Esophagus squamous epithelium (tissue), 5 donors: ENCODE data around the gene ZNF282. TPM values are rescaled to one million over a fixed set of nuclear protein-coding genes. Genes with fewer than 3 reads are reported as not detected.

Experiments used
- DNase-seq: peaks from one replicate; lab custom pipeline; 2025; lab: John Stamatoyannopoulos, UW
- H3K27ac ChIP-seq, 4 donors: fragments of 200-600 bp; sonication (generic); one replicate each; pipeline ENCODE4 v1.5.1; 2016 to 2019; ENCODE audit warnings: mild to moderate bottlenecking in 1 of 4
- H3K27me3 ChIP-seq, 4 donors: fragments of 200-600 bp; sonication (generic); 1 replicate in 3 of 4; 2 replicates in 1 of 4; pipeline versions ENCODE4 v1.5.1 to v1.6.0; 2017 to 2021; ENCODE audit warnings: antibody characterized with exemption in 1 of 4
- H3K36me3 ChIP-seq, 3 donors: fragments of 200-600 bp; sonication (generic); one replicate each; pipeline ENCODE4 v1.5.1; 2016 to 2019
- H3K4me1 ChIP-seq, 3 donors: fragments of 200-600 bp; sonication (generic); one replicate each; pipeline ENCODE4 v1.5.1; 2017 to 2019
- H3K4me3 ChIP-seq, 4 donors: fragments of 200-600 bp; sonication (generic); 1 replicate in 3 of 4; 2 replicates in 1 of 4; pipeline ENCODE4 v1.5.1; 2016 to 2019; ENCODE audit warnings: mild to moderate bottlenecking in 2 of 4, moderate library complexity in 1 of 4
- H3K9me3 ChIP-seq, 3 donors: fragments of 200-600 bp; sonication (generic); one replicate each; pipeline ENCODE4 v1.5.1; 2016 to 2019
- POLR2A ChIP-seq, 4 donors: fragments of 450-650 bp; IDR thresholded peaks; one replicate each; pipeline ENCODE4 v1.6.1; 2017; ENCODE audit warnings: antibody characterized with exemption in 4 of 4, mild to moderate bottlenecking in 4 of 4, moderate library complexity in 3 of 4
- WGBS, 2 donors: methylation state at CpG; one replicate each; pipeline ENCODE4 v1.1.5; 2018; 5-methylcytosine and 5-hydroxymethylcytosine counted together
- intact Hi-C: fragments of 100-400 bp; cut with DNase I; formaldehyde crosslinking; loops from one replicate; pipeline ENCODE4 v1.15.0; 2022
- total RNA-seq, 4 donors: library from RNA; depleted of rRNA; stranded (reverse); fragments of >200 nt; gene quantifications; one replicate each; pipeline ENCODE4 v1.1.0, GENCODE V29; 2016
- TF ChIP-seq, protein P1 (sequence below), 6 experiments: fragments of 450-650 bp in 4 of 6; fragments of 200-600 bp in 2 of 6; sonication (generic) in 2 of 6; IDR thresholded peaks; one replicate each; pipeline ENCODE4 v1.5.1; 2016 to 2019; ENCODE audit warnings: antibody characterized with exemption in 6 of 6, mild to moderate bottlenecking in 4 of 6, moderate library complexity in 4 of 6
- donor health status: DM: yes; HTN: yes; CAD: no.

ZNF282 gene
- total RNA-seq, 4 donors from 2014 or later = 13.9 to 21.7 (median 16.9) TPM

DNA sequence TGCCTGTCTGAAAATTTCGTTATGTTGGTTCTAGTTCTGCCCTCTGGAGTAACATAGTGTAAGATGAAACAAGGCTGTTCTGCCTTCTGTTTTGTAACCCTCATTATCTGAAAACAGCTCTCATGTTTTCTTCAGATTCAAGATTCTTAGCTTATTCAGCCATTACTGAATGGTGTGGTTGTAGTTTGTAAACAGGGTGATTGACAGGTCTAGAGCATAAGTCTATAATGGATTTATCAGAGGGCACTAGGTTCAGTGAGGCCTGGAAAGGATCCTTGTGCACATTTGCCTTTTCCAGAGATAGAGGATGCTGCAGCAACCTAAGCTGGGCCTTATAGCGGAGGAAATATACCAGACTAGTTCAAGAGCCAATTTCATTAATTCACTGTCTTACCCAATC is 42.0 kb upstream of the ZNF282 start:
- WGBS, 2 donors = 80 to 89% methylated on average over 1 to 2 of the region's 2 CpGs
- intact Hi-C loops = no loop called here
- H3K27me3 ChIP-seq = no peaks in the 10 kb centered on the region
- H3K4me3 ChIP-seq = no peak overlapping the region
- H3K4me1 ChIP-seq = peaks cover 6 to 58% (median 13%) of the 10 kb centered on the region in 3 donors
- TF ChIP-seq, protein P1, sequence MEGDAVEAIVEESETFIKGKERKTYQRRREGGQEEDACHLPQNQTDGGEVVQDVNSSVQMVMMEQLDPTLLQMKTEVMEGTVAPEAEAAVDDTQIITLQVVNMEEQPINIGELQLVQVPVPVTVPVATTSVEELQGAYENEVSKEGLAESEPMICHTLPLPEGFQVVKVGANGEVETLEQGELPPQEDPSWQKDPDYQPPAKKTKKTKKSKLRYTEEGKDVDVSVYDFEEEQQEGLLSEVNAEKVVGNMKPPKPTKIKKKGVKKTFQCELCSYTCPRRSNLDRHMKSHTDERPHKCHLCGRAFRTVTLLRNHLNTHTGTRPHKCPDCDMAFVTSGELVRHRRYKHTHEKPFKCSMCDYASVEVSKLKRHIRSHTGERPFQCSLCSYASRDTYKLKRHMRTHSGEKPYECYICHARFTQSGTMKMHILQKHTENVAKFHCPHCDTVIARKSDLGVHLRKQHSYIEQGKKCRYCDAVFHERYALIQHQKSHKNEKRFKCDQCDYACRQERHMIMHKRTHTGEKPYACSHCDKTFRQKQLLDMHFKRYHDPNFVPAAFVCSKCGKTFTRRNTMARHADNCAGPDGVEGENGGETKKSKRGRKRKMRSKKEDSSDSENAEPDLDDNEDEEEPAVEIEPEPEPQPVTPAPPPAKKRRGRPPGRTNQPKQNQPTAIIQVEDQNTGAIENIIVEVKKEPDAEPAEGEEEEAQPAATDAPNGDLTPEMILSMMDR (IDR thresholded peaks at IDR 0.05) = no peak
- TF ChIP-seq POLR2A (IDR thresholded peaks at IDR 0.05) = no peak
- peaks cover 0 to 49% (median 19%) of the 10 kb centered on the region in 3 donors for H3K36me3 ChIP-seq
- no peaks in the 10 kb centered on the region for H3K9me3 ChIP-seq
- no peak overlapping the region for H3K27ac ChIP-seq
- DNase-seq = no peak

- no peak for TF ChIP-seq POLR2A (IDR thresholded peaks at IDR 0.05)
- TF ChIP-seq, protein P1 (IDR thresholded peaks at IDR 0.05) = no peak
- Histone ChIP-seq H3K4me3 (no peak overlapping the region), H3K27ac (no peak overlapping the region), H3K27me3 (no peaks in the 10 kb centered on the region), H3K36me3 (peaks cover 0 to 56% (median 19%) of the 10 kb centered on the region in 3 donors), H3K9me3 (no peaks in the 10 kb centered on the region), H3K4me1 (peaks cover 0 to 51% (median 6%) of the 10 kb centered on the region in 3 donors)
- intact Hi-C loops = no loop called here
- WGBS, 2 donors = 76 to 81% methylated on average over 9 of the region's 11 CpGs
- no peak for DNase-seq
Measured at GRCh38 chr7:149154056-149154455, 41.3 kb upstream of the ZNF282 start.

DNA sequence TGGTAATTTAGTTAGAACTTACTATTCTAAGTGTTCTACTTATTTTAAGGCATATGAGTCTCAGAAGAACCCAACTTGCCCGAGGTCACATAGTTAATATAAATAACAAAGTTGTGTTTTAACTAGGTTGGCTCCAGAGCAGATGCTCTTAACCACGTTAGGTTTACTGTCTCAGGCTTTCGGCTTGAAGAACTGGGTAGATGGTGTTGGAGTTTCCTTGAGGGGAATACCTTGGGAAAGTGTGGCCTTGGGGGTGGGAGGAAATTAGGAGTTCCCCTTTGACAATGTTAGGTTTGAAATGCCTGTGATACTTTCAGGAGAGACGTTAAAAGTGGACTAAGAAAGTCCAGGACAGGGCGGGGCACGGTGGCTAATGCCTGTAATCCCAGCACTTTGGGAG is 38.4 kb upstream of the ZNF282 start:
- H3K4me1 ChIP-seq = peaks cover 0 to 24% (median 0%) of the 10 kb centered on the region in 3 donors
- 82 to 84% methylated on average over 5 to 6 of the region's 6 CpGs for WGBS, 2 donors
- no peak for TF ChIP-seq POLR2A (IDR thresholded peaks at IDR 0.05)
- TF ChIP-seq, protein P1 (IDR thresholded peaks at IDR 0.05) = no peak
- H3K36me3 ChIP-seq = peaks cover 0 to 81% (median 19%) of the 10 kb centered on the region in 3 donors
- H3K9me3 ChIP-seq = no peaks in the 10 kb centered on the region
- H3K27me3 ChIP-seq = no peaks in the 10 kb centered on the region
- H3K4me3 ChIP-seq = no peak overlapping the region
- no peak overlapping the region for H3K27ac ChIP-seq
- no peak for DNase-seq
- intact Hi-C loops = no loop called here

GRCh38 chr7:149161241-149161848 is 34.0 kb upstream of the ZNF282 start:
- Histone ChIP-seq H3K36me3 (peaks cover 0 to 93% (median 8%) of the 10 kb centered on the region in 3 donors), H3K27me3 (no peaks in the 10 kb centered on the region), H3K9me3 (no peaks in the 10 kb centered on the region), H3K27ac (no peak overlapping the region), H3K4me3 (no peak overlapping the region), H3K4me1 (peaks cover 0 to 1% (median 0%) of the 10 kb centered on the region in 3 donors)
- 51 to 64% methylated on average over 5 of the region's 5 CpGs for WGBS, 2 donors
- no peak for TF ChIP-seq POLR2A (IDR thresholded peaks at IDR 0.05)
- TF ChIP-seq, protein P1 (IDR thresholded peaks at IDR 0.05) = no peak
- no peak for DNase-seq
- intact Hi-C loops = no loop called here

- Histone ChIP-seq H3K27me3 (no peaks in the 10 kb centered on the region), H3K4me1 (peaks cover 0 to 10% (median 0%) of the 10 kb centered on the region in 3 donors), H3K4me3 (no peak overlapping the region), H3K36me3 (peaks cover 24 to 93% (median 27%) of the 10 kb centered on the region in 3 donors), H3K27ac (no peak overlapping the region), H3K9me3 (no peaks in the 10 kb centered on the region)
- DNase-seq = no peak
- WGBS, 2 donors = 81 to 87% methylated on average over 1 of the region's 1 CpG
- TF ChIP-seq, protein P1 (IDR thresholded peaks at IDR 0.05) = no peak
- TF ChIP-seq POLR2A (IDR thresholded peaks at IDR 0.05) = no peak
- intact Hi-C loops = no loop called here
Measured at GRCh38 chr7:149166142-149166541, 29.2 kb upstream of the ZNF282 start.
